WI38 (cell line): ENCODE measurements around the gene SHROOM3.

Experiments used
- H3K4me3 ChIP-seq: 2 replicates; pipeline ENCODE4 v1.5.1; 2011; ENCODE audit warnings: low read depth, mild to moderate bottlenecking, control low read depth, low read length
- TF ChIP-seq, protein P1 (sequence below): IDR thresholded peaks from 2 replicates; pipeline ENCODE4 v1.5.1; 2012; ENCODE audit warnings: low read depth, mild to moderate bottlenecking, control low read depth, low read length

The SHROOM3 gene

DNA sequence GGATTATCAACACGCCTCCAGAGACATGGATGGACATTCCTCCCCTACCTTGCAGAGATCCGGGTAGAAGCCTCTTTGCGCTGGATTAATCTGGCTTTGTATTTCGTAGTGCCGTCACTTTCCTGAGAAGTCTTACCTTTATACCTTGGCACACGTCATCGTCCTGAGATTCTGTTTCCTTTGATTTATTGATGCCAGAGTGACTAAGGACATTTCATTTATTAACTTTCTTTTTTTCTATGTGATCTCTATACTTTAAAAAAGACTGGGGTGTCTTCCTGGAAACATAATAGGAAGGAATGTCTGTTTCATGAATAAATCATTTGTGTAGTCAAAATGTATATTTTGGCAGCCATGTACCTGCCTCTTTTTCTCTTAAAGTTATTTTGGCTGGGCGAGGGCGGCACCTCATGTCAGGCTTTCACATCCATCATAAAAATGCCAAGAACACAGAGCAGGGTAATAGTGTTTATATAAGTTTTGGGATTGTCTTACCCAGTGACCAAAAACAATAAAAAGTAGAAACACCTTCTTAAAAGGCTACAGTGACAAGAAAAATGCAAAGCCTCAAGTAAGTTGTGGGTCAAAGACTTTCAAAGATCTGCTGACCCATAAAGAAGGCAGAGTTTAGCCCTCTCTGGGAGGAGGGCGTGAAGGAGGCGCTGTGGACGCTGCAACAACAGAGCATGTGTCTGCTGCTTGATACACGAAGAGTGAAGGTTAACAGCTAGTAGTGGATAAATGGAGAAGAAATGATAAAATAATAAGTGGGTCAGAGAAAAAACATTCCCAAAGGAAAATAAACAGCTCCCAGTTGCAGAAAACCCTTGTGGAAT is 124.4 kb downstream of the SHROOM3 start:
- TF ChIP-seq, protein P1, sequence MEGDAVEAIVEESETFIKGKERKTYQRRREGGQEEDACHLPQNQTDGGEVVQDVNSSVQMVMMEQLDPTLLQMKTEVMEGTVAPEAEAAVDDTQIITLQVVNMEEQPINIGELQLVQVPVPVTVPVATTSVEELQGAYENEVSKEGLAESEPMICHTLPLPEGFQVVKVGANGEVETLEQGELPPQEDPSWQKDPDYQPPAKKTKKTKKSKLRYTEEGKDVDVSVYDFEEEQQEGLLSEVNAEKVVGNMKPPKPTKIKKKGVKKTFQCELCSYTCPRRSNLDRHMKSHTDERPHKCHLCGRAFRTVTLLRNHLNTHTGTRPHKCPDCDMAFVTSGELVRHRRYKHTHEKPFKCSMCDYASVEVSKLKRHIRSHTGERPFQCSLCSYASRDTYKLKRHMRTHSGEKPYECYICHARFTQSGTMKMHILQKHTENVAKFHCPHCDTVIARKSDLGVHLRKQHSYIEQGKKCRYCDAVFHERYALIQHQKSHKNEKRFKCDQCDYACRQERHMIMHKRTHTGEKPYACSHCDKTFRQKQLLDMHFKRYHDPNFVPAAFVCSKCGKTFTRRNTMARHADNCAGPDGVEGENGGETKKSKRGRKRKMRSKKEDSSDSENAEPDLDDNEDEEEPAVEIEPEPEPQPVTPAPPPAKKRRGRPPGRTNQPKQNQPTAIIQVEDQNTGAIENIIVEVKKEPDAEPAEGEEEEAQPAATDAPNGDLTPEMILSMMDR, result no peak
- H3K4me3 ChIP-seq, result no peak overlapping the region

DNA sequence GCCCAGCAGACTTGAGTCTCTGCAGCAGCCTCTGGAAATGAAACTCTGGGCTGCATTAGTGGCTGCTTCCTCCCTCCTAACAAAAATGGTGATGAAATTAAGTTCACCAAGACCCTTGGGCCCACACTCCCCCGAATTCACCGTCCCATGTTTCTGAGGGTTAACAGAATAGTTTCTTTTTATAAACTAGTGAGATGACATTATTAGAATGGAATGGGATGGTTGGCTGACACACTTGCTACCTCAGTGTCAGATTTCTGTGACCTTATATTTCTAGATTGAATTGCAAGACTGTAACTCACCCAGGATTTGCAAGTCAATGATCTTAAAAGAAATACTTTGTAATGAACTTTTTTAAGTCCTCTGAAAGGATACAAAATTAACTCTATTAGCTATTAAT is 127.1 kb downstream of the SHROOM3 start:
- TF ChIP-seq, protein P1, result no peak
- no peak overlapping the region for H3K4me3 ChIP-seq

DNA sequence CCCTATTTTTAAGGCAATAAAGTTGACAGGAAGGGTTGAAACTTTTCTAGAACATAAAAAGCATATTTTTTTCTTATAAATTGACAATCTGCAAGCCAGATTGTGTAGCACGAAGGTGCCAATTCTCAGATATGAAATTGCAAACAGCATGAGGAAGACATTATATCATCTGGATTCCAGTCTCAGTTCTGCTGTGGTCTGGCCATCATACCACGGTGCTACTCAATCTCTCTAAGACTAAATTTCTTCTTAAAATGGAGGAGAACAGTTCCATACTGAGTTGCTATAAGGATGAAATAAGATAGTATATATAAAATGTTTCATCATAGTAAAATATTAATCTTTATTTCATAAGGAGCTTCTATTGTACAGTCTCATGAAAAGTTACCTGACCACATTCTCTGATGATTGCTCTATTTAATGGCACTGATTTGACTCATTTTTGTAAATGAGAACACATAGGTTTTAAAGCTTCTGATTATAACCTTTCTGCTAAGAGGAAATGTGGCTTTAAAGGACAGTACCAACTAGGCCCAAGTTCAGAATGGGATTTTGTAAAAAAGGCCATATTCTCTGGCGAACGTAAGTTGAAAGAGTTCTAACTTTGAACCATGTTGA is 127.9 kb downstream of the SHROOM3 start:
- TF ChIP-seq, protein P1, result no peak
- no peak overlapping the region for H3K4me3 ChIP-seq

DNA sequence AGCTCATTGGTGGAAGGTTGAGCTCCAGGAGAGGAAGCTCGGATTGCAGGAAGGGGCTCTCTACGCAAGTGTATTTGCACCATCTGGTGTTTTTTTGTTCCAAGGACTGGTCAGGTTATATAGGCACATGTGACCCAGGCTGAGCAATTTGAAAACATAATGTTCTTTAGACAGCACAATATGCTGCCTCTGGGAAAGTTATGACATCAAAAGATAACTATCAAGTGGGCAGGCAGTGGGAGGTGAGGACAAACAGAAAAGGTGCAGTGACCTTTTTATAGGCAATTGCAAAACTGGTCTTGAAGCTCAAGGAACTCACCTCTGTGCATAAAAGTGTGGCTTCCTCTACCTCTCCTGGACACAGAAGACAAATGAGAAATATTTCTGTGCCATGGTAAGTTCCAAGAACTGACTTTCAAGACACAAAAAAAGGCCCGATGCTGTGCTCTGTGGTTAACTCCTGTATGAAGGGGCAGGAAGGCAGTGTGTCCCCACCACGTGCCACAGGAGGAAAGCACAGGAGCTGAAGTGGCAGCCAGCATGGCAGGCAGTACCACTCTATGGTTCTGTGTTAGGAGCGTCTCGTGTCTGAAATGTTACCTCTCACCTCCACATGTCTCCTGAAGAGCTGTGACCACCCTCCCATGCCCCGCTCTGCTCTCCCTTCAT is 128.6 kb downstream of the SHROOM3 start:
- TF ChIP-seq, protein P1, result no peak
- H3K4me3 ChIP-seq, result no peak overlapping the region

DNA sequence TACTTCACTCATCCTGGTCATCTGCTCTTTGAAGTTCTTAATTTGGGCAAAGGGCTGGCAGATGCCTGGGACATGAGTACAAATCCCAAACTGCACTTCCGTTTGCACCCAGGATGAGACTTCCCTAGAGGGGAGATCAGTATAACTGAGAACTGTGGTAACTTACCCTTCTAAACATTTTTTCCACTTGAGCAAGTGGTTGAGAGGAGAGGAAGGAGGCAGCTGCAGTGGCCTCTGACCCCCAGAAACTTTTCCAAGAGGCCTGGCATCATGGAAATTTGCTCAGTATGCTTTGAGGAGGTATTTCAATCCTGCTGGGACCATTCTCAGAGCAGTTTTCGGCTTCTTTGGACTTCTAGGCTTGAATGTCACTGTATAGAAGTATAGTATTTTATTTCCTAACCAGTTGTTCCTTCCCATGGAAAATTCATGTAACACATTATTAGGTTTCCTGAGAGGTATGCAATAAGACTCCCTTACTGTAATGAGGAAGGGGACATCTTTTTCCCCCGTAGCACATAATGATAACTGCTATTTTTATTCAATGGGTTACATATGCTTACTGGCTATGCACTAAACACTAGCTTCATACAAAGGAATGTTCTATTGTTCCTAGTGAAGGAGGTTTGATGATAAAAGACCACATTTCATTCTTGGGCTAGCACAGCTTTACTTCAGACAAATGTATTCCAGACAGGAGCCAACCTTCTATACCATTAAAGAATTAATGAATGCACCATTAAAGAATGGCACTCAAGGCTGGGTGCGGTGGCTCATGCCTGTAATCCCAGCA is 129.3 kb downstream of the SHROOM3 start:
- H3K4me3 ChIP-seq, result no peak overlapping the region
- TF ChIP-seq, protein P1, result no peak

DNA sequence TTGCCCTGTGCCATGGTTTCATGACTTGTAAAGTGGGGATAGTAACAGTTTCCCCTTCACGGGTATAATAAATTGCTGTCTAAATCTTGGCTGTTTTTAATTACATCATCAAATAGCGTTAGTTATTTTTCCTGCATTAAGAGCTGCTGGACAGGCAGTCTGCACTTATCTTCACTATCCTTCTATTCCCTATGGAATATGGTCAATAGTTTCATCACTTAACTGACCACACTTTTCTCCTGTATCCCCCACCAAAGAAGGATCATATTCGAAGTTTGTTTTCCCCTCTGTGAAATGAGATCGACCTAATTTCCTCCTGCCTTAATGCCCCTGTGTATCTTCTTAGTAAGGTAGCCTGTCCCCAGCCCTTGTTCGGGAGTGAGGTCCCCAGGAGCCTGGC is 133.2 kb downstream of the SHROOM3 start:
- H3K4me3 ChIP-seq, result no peak overlapping the region
- TF ChIP-seq, protein P1, result no peak
